OCI-LY7 (cell line): Measurements from ENCODE around the gene TEX30. TPM values are rescaled to one million over a fixed set of nuclear protein-coding genes. Genes with fewer than 3 reads are reported as not detected.

ENCODE experiments used
- BruUV-seq: library from RNA; stranded (reverse); fragments of 400-500 nt; replicated peaks from 2 replicates; lab custom pipeline; 2021; lab: Mats Ljungman, UMichigan
- CTCF ChIA-PET: fragments of 300-600 bp; sonication (Branson Sonifier 250); formaldehyde crosslinking; loops from one replicate; lab custom pipeline; 2022; ENCODE audit warnings: antibody characterized with exemption; ENCODE audit not compliant: unreplicated experiment; lab: Charles Lee
- POLR2A ChIA-PET: fragments of 300-600 bp; sonication (Branson Sonifier 250); formaldehyde crosslinking; loops from one replicate; lab custom pipeline; 2022; ENCODE audit warnings: antibody characterized with exemption; lab: Charles Lee
- DNase-seq: peaks from one replicate; pipeline ENCODE4 v3.0.0-alpha.2; 2015; ENCODE audit warnings: low spot score
- H2AFZ ChIP-seq: fragments of 200-600 bp; sonication (generic), shearing (Covaris generic); 2 replicates; pipeline ENCODE4 v1.6.1; 2014; ENCODE audit warnings: mild to moderate bottlenecking, antibody characterized with exemption, low read length, moderate library complexity
- H3K27ac ChIP-seq: fragments of 200-600 bp; sonication (generic); 2 replicates; pipeline ENCODE4 v1.5.1; 2014; ENCODE audit warnings: mixed run types, low read depth, mild to moderate bottlenecking, moderate library complexity, low read length, inconsistent platforms; ENCODE audit not compliant: poor library complexity, severe bottlenecking
- H3K36me3 ChIP-seq: fragments of 200-600 bp; sonication (generic); 2 replicates; pipeline ENCODE4 v1.6.1; 2014; ENCODE audit warnings: mild to moderate bottlenecking, antibody characterized with exemption, low read length, moderate library complexity, mixed read lengths; ENCODE audit not compliant: insufficient read depth
- H3K4me1 ChIP-seq: fragments of 200-600 bp; sonication (generic); 2 replicates; pipeline ENCODE4 v1.5.1; 2014; ENCODE audit warnings: mild to moderate bottlenecking, low read length; ENCODE audit not compliant: insufficient read depth, poor library complexity, severe bottlenecking
- H3K4me2 ChIP-seq: fragments of 200-600 bp; sonication (generic); 2 replicates; pipeline ENCODE4 v1.6.1; 2014; ENCODE audit warnings: mild to moderate bottlenecking, low read length
- H3K4me3 ChIP-seq: fragments of 200-600 bp; sonication (generic); 2 replicates; pipeline ENCODE4 v1.5.1; 2014; ENCODE audit warnings: mild to moderate bottlenecking, low read depth, low read length; ENCODE audit not compliant: poor library complexity, severe bottlenecking
- H3K79me2 ChIP-seq: fragments of 200-600 bp; sonication (generic); 2 replicates; pipeline ENCODE4 v1.6.1; 2016; ENCODE audit warnings: low read depth, mild to moderate bottlenecking, low read length, moderate library complexity, mixed read lengths; ENCODE audit not compliant: insufficient read depth
- H3K9me2 ChIP-seq: fragments of 200-600 bp; sonication (generic); 2 replicates; pipeline ENCODE4 v1.6.1; 2016; ENCODE audit warnings: mild to moderate bottlenecking, low read length, mixed read lengths; ENCODE audit not compliant: insufficient read depth
- H3K9me3 ChIP-seq: fragments of 200-600 bp; sonication (generic); 2 replicates; pipeline ENCODE4 v1.6.1; 2014; ENCODE audit warnings: mild to moderate bottlenecking, mixed run types, low read length, mixed read lengths
- H4K20me1 ChIP-seq: fragments of 200-600 bp; sonication (generic); 2 replicates; pipeline ENCODE4 v1.6.1; 2014; ENCODE audit warnings: mild to moderate bottlenecking, antibody characterized with exemption, low read length, moderate library complexity, mixed read lengths; ENCODE audit not compliant: insufficient read depth
- EZH2phosphoT487 ChIP-seq: fragments of 200-600 bp; sonication (generic); IDR thresholded peaks from 2 replicates; pipeline ENCODE4 v1.6.1; 2018; ENCODE audit warnings: low read depth, borderline replicate concordance, mild to moderate bottlenecking, mixed run types, antibody characterized with exemption, low read length, moderate library complexity, mixed read lengths
- intact Hi-C: fragments of 100-400 bp; cut with micrococcal nuclease; formaldehyde crosslinking; loops from one replicate; pipeline ENCODE4 v1.10.0; 2022; ENCODE audit not compliant: unreplicated experiment
- total RNA-seq, 2 experiments: library from RNA; depleted of rRNA in 1 of 2; stranded (reverse); fragments of >200 nt in 1 of 2; shearing (Covaris generic) in 1 of 2; gene quantifications; 2 replicates each; pipeline ENCODE4 v1.2.3, GENCODE V29; 2014 to 2022
- TF ChIP-seq, protein P1 (sequence below): fragments of 200-600 bp; sonication (generic); conservative IDR thresholded peaks from 2 replicates; pipeline ENCODE4 v1.5.1; 2014; ENCODE audit warnings: mild to moderate bottlenecking, antibody characterized with exemption, low read length, moderate library complexity, mixed read lengths

The TEX30 gene
- total RNA-seq, 2 experiments from 2014 or later, result 4.0 to 6.7 TPM

DNA sequence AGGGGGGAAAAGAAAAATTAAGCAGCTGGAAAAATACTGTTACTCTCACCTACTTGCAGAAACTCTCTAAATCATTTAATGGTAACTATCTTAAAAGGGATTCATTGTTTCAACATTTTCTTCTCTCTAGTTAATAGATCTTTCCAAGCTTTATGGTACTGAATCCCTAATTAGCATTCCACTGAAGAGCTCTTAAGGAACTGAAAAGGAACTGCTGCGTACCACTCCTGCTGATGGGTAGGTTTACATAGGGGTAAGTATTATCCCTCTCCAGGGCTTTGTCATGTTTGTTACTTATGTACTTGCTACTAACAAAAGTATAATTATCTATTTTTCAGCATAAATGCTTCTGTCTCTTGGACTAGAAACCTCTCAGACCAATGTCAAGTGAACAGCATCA, 12.5 kb downstream of the TEX30 start:
- POLR2A ChIA-PET, result no interaction called here
- H3K4me3 ChIP-seq, result no peak overlapping the region
- no peaks in the 10 kb centered on the region for H3K79me2 ChIP-seq
- CTCF ChIA-PET, result no interaction called here
- no peaks in the 10 kb centered on the region for H3K36me3 ChIP-seq
- TF ChIP-seq EZH2phosphoT487, result no peak
- TF ChIP-seq, protein P1, sequence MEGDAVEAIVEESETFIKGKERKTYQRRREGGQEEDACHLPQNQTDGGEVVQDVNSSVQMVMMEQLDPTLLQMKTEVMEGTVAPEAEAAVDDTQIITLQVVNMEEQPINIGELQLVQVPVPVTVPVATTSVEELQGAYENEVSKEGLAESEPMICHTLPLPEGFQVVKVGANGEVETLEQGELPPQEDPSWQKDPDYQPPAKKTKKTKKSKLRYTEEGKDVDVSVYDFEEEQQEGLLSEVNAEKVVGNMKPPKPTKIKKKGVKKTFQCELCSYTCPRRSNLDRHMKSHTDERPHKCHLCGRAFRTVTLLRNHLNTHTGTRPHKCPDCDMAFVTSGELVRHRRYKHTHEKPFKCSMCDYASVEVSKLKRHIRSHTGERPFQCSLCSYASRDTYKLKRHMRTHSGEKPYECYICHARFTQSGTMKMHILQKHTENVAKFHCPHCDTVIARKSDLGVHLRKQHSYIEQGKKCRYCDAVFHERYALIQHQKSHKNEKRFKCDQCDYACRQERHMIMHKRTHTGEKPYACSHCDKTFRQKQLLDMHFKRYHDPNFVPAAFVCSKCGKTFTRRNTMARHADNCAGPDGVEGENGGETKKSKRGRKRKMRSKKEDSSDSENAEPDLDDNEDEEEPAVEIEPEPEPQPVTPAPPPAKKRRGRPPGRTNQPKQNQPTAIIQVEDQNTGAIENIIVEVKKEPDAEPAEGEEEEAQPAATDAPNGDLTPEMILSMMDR, result no peak
- intact Hi-C loops, result no loop called here
- no peak overlapping the region for H2AFZ ChIP-seq
- no peaks in the 10 kb centered on the region for H4K20me1 ChIP-seq
- BruUV-seq, result no TSS peak
- H3K4me1 ChIP-seq, result no peaks in the 10 kb centered on the region
- no peak for DNase-seq
- H3K9me3 ChIP-seq, result no peaks in the 10 kb centered on the region
- H3K27ac ChIP-seq, result no peak overlapping the region
- H3K4me2 ChIP-seq, result no peak overlapping the region
- no peaks in the 10 kb centered on the region for H3K9me2 ChIP-seq

DNA sequence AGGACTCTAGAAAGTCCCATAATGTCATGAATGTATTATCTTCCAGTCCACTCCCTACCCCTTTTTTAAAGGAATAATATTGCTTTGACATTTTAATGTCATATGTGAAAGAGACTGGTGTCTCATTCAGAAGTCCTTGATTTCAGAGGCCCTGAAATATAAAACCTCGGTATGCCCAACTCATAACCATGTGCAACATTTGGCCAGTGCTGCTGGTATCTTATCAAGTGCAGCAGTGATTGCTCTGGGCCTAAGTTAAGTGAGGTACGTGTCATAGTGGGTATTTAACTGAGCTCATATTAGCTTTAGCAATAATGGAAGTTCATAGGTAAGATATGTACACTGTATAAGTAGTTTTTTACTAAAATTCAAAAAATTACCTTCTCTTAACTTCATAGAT, 14.7 kb downstream of the TEX30 start:
- no peaks in the 10 kb centered on the region for H3K4me1 ChIP-seq
- TF ChIP-seq, protein P1, result no peak
- TF ChIP-seq EZH2phosphoT487, result no peak
- H3K4me3 ChIP-seq, result no peak overlapping the region
- intact Hi-C loops, result no loop called here
- H4K20me1 ChIP-seq, result no peaks in the 10 kb centered on the region
- H3K27ac ChIP-seq, result no peak overlapping the region
- H2AFZ ChIP-seq, result no peak overlapping the region
- no peaks in the 10 kb centered on the region for H3K9me3 ChIP-seq
- BruUV-seq, result no TSS peak
- DNase-seq, result no peak
- CTCF ChIA-PET, result no interaction called here
- H3K36me3 ChIP-seq, result no peaks in the 10 kb centered on the region
- POLR2A ChIA-PET, result no interaction called here
- H3K9me2 ChIP-seq, result no peaks in the 10 kb centered on the region
- no peak overlapping the region for H3K4me2 ChIP-seq
- no peaks in the 10 kb centered on the region for H3K79me2 ChIP-seq

- H2AFZ ChIP-seq, result no peak overlapping the region
- H3K79me2 ChIP-seq, result no peaks in the 10 kb centered on the region
- no peaks in the 10 kb centered on the region for H3K36me3 ChIP-seq
- TF ChIP-seq, protein P1, result no peak
- no peak for TF ChIP-seq EZH2phosphoT487
- H3K9me2 ChIP-seq, result no peaks in the 10 kb centered on the region
- no peaks in the 10 kb centered on the region for H3K4me1 ChIP-seq
- POLR2A ChIA-PET, result interaction anchor here (0.7 kb wide), 1 partner anchor 837 kb away, joined by 4 read pairs; no protein-coding TSS in a partner anchor
- no TSS peak for BruUV-seq
- DNase-seq, result no peak
- no peak overlapping the region for H3K27ac ChIP-seq
- no peak overlapping the region for H3K4me3 ChIP-seq
- H4K20me1 ChIP-seq, result no peaks in the 10 kb centered on the region
- no peaks in the 10 kb centered on the region for H3K9me3 ChIP-seq
- intact Hi-C loops, result no loop called here
- H3K4me2 ChIP-seq, result no peak overlapping the region
- CTCF ChIA-PET, result no interaction called here
These were observed 16.6 kb downstream of the TEX30 start for GRCh38 chr13:102757006-102757405.
